ENCODE results near the gene CD180.

GRCh38 chr5:67233075-67233474 lies 36.5 kb upstream of the CD180 start:
- TF ChIP-seq, protein P1, sequence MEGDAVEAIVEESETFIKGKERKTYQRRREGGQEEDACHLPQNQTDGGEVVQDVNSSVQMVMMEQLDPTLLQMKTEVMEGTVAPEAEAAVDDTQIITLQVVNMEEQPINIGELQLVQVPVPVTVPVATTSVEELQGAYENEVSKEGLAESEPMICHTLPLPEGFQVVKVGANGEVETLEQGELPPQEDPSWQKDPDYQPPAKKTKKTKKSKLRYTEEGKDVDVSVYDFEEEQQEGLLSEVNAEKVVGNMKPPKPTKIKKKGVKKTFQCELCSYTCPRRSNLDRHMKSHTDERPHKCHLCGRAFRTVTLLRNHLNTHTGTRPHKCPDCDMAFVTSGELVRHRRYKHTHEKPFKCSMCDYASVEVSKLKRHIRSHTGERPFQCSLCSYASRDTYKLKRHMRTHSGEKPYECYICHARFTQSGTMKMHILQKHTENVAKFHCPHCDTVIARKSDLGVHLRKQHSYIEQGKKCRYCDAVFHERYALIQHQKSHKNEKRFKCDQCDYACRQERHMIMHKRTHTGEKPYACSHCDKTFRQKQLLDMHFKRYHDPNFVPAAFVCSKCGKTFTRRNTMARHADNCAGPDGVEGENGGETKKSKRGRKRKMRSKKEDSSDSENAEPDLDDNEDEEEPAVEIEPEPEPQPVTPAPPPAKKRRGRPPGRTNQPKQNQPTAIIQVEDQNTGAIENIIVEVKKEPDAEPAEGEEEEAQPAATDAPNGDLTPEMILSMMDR (IDR thresholded peaks at IDR 0.05), result no peak
- TF ChIP-seq POLR2A (IDR thresholded peaks at IDR 0.05), result no peak
